Smooth muscle cell (in vitro differentiated cells): Measurements from ENCODE around the gene ZNF771. TPM values are rescaled to one million over a fixed set of nuclear protein-coding genes. Genes with fewer than 3 reads are reported as not detected.

ENCODE experiments used
- DNase-seq: peaks from one replicate; lab custom pipeline; 2025; ENCODE audit not compliant: unreplicated experiment; lab: John Stamatoyannopoulos, UW
- H2AFZ ChIP-seq: fragments of 200-600 bp; sonication (generic); 2 replicates; pipeline ENCODE4 v1.6.0; 2016; ENCODE audit warnings: antibody characterized with exemption, low read depth, mild to moderate bottlenecking
- H3F3A ChIP-seq: fragments of 200-600 bp; sonication (generic); 2 replicates; pipeline ENCODE4 v1.6.0; 2017; ENCODE audit warnings: antibody characterized with exemption, low read depth
- H3K27ac ChIP-seq: fragments of 200-600 bp; sonication (generic); 2 replicates; pipeline ENCODE4 v1.5.1; 2016; ENCODE audit warnings: low read depth, mild to moderate bottlenecking
- H3K27me3 ChIP-seq: fragments of 200-600 bp; sonication (generic); 2 replicates; pipeline ENCODE4 v1.6.1; 2016; ENCODE audit warnings: low read depth, mild to moderate bottlenecking
- H3K36me3 ChIP-seq: fragments of 200-600 bp; sonication (generic); 2 replicates; pipeline ENCODE4 v1.5.1; 2016; ENCODE audit warnings: low read depth
- H3K4me1 ChIP-seq: fragments of 200-600 bp; sonication (generic); 2 replicates; pipeline ENCODE4 v1.5.1; 2016; ENCODE audit warnings: low read depth
- H3K4me2 ChIP-seq: fragments of 200-600 bp; sonication (generic); 2 replicates; pipeline ENCODE4 v1.6.0; 2016; ENCODE audit warnings: mild to moderate bottlenecking
- H3K4me3 ChIP-seq: fragments of 200-600 bp; sonication (generic); 2 replicates; pipeline ENCODE4 v1.5.1; 2016; ENCODE audit warnings: mild to moderate bottlenecking
- H3K79me2 ChIP-seq: fragments of 200-600 bp; sonication (generic); 2 replicates; pipeline ENCODE4 v1.6.0; 2016; ENCODE audit warnings: low read depth, mild to moderate bottlenecking
- H3K9ac ChIP-seq: fragments of 200-600 bp; sonication (generic); 2 replicates; pipeline ENCODE4 v1.6.0; 2016; ENCODE audit warnings: low read depth
- H3K9me3 ChIP-seq: fragments of 200-600 bp; sonication (generic); replicated peaks from 2 replicates; pipeline ENCODE4 v1.5.1; 2016; ENCODE audit warnings: low read depth
- H4K20me1 ChIP-seq: fragments of 200-600 bp; sonication (generic); 2 replicates; pipeline ENCODE4 v1.6.0; 2016; ENCODE audit warnings: low read depth
- WGBS: methylation state at CpG from one replicate; pipeline ENCODE4 v1.1.7; 2016; ENCODE audit warnings: low lambda C conversion rate; 5-methylcytosine and 5-hydroxymethylcytosine counted together
- polyA plus RNA-seq: library from polyadenylated mRNA; unstranded; fragments of >200 nt; fragmentation: Nextera tagmentation; extraction: Ambion mirVana; gene quantifications from 2 replicates; pipeline ENCODE4 v1.2.1, GENCODE V29; 2016
- total RNA-seq: library from RNA; depleted of rRNA; stranded (reverse); fragments of >200 nt; gene quantifications from 2 replicates; pipeline ENCODE4 v1.2.3, GENCODE V29; 2014
- TF ChIP-seq, protein P1 (sequence below): fragments of 200-600 bp; sonication (generic); IDR thresholded peaks from 2 replicates; pipeline ENCODE4 v1.5.1; 2017; ENCODE audit warnings: borderline replicate concordance, mild to moderate bottlenecking, antibody characterized with exemption; ENCODE audit not compliant: insufficient read depth, poor library complexity, severe bottlenecking

The ZNF771 gene
- total and polyA plus RNA-seq, 2 experiments from 2014 or later, result 7.2 to 20.9 TPM

- H3K4me3 ChIP-seq, result no peak overlapping the region
- H3K9me3 ChIP-seq, result no peaks in the 10 kb centered on the region
- peak; percentile 82 for DNase-seq
- no peaks in the 10 kb centered on the region for H3K27me3 ChIP-seq
- H3K9ac ChIP-seq, result no peak overlapping the region
- H3K36me3 ChIP-seq, result no peaks in the 10 kb centered on the region
- H3F3A ChIP-seq, result peaks cover 10% of the 10 kb centered on the region
- H3K4me2 ChIP-seq, result peak overlapping the region; percentile 84
- H3K27ac ChIP-seq, result no peak overlapping the region
- peaks cover 6% of the 10 kb centered on the region for H3K4me1 ChIP-seq
- TF ChIP-seq, protein P1, sequence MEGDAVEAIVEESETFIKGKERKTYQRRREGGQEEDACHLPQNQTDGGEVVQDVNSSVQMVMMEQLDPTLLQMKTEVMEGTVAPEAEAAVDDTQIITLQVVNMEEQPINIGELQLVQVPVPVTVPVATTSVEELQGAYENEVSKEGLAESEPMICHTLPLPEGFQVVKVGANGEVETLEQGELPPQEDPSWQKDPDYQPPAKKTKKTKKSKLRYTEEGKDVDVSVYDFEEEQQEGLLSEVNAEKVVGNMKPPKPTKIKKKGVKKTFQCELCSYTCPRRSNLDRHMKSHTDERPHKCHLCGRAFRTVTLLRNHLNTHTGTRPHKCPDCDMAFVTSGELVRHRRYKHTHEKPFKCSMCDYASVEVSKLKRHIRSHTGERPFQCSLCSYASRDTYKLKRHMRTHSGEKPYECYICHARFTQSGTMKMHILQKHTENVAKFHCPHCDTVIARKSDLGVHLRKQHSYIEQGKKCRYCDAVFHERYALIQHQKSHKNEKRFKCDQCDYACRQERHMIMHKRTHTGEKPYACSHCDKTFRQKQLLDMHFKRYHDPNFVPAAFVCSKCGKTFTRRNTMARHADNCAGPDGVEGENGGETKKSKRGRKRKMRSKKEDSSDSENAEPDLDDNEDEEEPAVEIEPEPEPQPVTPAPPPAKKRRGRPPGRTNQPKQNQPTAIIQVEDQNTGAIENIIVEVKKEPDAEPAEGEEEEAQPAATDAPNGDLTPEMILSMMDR, result peak; percentile 94
- 56% methylated on average over 15 of the region's 15 CpGs for WGBS
- H3K79me2 ChIP-seq, result peaks cover 16% of the 10 kb centered on the region
- H4K20me1 ChIP-seq, result peaks cover 12% of the 10 kb centered on the region
- H2AFZ ChIP-seq, result no peak overlapping the region
Observed at GRCh38 chr16:30409125-30410060, 2.0 kb downstream of the ZNF771 start.

- H3F3A ChIP-seq, result peaks cover 27% of the 10 kb centered on the region
- H3K4me2 ChIP-seq, result no peak overlapping the region
- TF ChIP-seq, protein P1, result no peak
- H3K79me2 ChIP-seq, result peaks cover 16% of the 10 kb centered on the region
- no peaks in the 10 kb centered on the region for H3K9me3 ChIP-seq
- H3K4me1 ChIP-seq, result no peaks in the 10 kb centered on the region
- DNase-seq, result no peak
- no peaks in the 10 kb centered on the region for H3K36me3 ChIP-seq
- peaks cover 19% of the 10 kb centered on the region for H4K20me1 ChIP-seq
- no peak overlapping the region for H2AFZ ChIP-seq
- 96% methylated on average over 6 of the region's 6 CpGs for WGBS
- H3K27ac ChIP-seq, result no peak overlapping the region
- no peak overlapping the region for H3K4me3 ChIP-seq
- no peak overlapping the region for H3K9ac ChIP-seq
- H3K27me3 ChIP-seq, result no peaks in the 10 kb centered on the region
Observed at GRCh38 chr16:30413112-30413806, 5.9 kb downstream of the ZNF771 start.

GRCh38 chr16:30414159-30414558, 6.8 kb downstream of the ZNF771 start:
- H3K27ac ChIP-seq, result no peak overlapping the region
- TF ChIP-seq, protein P1, result no peak

More at GRCh38 chr16:30414159-30414558, 6.8 kb downstream of the ZNF771 start:
- Histone ChIP-seq H3K4me2 (no peak overlapping the region), H3K9ac (no peak overlapping the region), H3K27me3 (no peaks in the 10 kb centered on the region), H3K9me3 (no peaks in the 10 kb centered on the region), H2AFZ (no peak overlapping the region), H3K36me3 (no peaks in the 10 kb centered on the region), H4K20me1 (peaks cover 19% of the 10 kb centered on the region), H3K4me3 (no peak overlapping the region), H3F3A (peaks cover 19% of the 10 kb centered on the region), H3K79me2 (peaks cover 16% of the 10 kb centered on the region), H3K4me1 (no peaks in the 10 kb centered on the region)
- no peak for DNase-seq
- 97% methylated on average over 5 of the region's 5 CpGs for WGBS
